Left kidney (tissue), 2 donors: Measurements from ENCODE around the gene NT5M. TPM values are rescaled to one million over a fixed set of nuclear protein-coding genes. Genes with fewer than 3 reads are reported as not detected.
"Not testable (repeated sequence)": the region's sequence is repeated elsewhere in the genome, so short reads cannot be mapped to it uniquely, and the experiment has no call there.

Experiments
- DNase-seq: peaks from one replicate; pipeline ENCODE4 v3.0.0-alpha.2; 2013
- polyA plus RNA-seq: library from polyadenylated mRNA; unstranded; fragments of 120-200 nt; gene quantifications from one replicate; pipeline ENCODE4 v1.2.1, GENCODE V29; 2013; ENCODE audit not compliant: insufficient read length

The NT5M gene
- polyA plus RNA-seq, 1 donor: 3.9 TPM

DNA sequence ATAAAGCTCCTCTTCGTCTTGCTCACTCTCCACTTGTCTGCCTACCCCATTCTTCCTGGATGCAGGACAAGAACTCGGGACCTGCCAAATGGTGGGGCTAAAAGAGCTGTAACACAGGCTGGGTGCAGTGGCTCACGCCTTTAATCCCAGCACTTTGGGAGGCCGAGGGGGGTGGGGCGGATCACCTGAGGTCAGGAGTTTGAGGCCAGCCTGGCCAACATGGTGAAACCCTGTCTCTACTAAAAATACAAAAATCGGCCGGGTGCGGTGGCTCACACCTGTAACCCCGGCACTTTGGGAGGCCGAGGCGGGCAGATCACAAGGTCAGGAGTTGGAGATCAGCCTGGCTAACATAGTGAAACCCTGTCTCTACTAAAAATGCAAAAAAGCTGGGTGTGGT is 1.5 kb upstream of the NT5M start:
- DNase-seq: not testable (repeated sequence)

GRCh38 chr17:17303847-17304490 is 796 bp downstream of the NT5M start:
- DNase-seq: no peak

- DNase-seq: no peak
These were observed 1.4 kb downstream of the NT5M start for GRCh38 chr17:17304521-17304985.

GRCh38 chr17:17305281-17305801 is 2.2 kb downstream of the NT5M start:
- DNase-seq: no peak

DNA sequence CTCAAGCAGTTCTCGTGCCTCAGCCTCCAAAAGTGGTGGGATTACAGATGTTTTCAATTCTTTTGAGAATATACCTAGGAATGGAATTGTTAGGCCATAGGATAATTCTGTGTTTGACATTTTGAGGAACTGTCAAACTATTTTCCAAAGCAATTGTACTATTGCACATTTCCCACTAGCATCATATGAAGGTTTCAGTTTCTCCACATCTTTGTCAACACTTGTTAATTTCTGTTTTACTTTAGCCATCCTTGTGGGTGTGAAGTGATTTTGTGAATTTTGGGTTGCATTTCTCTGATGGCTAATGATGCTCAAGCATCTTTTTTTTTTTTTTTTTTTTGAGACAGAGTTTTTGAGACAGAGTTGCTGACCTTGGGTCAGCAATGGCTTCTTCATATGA is 6.2 kb downstream of the NT5M start:
- DNase-seq: no peak

- peak; percentile 36 for DNase-seq
These were observed 10.3 kb downstream of the NT5M start for GRCh38 chr17:17313350-17313991.

DNA sequence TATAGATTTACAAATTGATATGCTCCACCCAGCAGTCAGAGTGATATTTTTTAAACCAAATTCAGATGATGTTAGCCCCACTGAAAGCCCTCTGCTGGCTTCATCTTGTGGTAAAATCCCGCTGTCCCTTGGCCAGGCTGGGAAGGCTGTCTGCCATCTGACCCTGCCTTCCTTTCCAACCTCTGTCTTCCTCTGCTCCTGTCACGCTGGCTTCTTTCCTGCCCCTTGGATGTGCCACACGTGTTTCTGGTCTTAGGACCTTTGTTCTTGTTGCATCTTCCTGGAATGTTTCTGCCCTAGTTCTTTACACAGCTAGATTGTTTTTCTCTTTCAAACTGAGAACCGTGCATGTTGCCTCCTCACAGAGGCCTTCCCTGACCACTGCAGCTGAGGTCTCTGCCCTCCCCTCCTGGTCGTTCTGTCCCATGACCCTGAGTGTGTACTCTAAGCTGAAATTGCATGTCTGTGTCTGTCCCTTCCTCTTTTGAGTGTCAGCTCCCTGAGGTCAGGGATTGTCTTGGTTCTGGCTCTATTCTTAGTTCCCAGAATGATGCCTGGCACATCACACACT is 11.4 kb downstream of the NT5M start:
- DNase-seq: no peak

DNA sequence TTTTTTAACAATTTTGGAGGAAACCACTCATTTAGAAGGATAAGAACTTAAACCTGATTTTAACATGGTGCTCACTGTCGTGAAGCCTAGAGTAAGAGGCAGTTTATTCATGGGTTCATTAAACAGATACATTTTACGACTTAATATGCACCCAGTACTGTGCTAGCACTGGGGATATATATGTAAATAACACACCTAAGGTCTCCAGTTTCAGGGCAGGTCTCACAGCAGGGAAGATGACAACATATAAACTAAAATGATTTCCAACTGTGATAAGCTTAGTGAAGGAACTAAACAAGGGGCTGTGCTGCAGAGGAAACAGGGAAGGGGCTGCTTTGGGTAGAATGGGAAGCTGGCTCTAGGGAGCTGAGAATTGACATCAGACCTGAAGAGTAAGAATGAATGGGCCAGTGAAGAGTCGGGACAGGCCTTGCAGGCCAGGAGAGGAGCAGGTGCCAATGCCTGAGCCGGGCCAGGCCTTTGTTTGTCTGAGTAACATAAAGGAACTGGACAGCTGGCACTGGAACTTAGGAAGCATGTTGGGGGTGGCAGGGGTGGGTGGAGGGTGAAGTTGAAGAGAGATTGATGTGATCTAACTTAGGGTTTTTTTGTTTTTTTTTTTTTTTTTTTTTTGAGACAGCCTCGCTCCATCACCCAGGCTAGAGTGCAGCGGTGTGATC is 12.1 kb downstream of the NT5M start:
- no peak for DNase-seq

DNA sequence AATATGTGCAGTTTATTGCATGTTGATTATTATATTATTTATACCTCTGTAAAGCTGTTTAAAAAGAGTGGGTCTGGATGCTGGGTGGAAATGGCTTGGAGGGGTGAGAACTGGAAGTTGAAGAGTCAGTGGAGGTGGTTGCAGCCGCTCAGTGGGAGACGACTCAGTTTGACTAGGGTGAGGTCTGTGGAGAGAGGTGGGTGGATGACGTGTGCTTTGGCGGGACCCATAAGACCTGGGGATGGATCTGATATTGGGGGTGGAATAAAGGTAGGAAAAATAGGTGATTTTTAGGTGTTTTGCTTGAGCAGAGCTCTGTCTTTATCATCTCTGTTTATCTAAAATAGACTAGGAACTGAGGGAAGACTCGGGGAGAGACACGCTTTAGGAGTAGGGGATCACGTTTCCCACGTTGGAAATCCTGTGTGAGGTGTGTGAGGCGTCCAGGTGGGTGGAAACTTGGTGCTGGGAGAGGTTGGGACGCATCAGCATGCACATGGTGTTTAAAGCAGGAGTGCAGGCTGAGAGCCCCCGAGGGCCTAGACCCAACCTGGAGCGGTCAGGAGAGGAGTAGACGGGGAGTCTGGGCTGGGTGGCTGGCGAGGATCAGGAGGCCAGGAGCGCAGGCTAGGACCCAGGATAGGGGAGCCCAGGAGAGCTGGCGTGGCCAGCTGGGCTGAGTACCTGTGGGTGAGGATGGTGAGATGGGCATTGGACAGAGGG is 17.2 kb downstream of the NT5M start:
- DNase-seq: no peak

GRCh38 chr17:17320911-17321220 is 17.7 kb downstream of the NT5M start:
- no peak for DNase-seq

- no peak for DNase-seq
These were observed 18.3 kb downstream of the NT5M start for GRCh38 chr17:17321356-17322025.

- DNase-seq: no peak
These were observed 19.6 kb downstream of the NT5M start for GRCh38 chr17:17322516-17323510.

- no peak for DNase-seq
These were observed 21.4 kb downstream of the NT5M start for GRCh38 chr17:17324616-17325015.

DNA sequence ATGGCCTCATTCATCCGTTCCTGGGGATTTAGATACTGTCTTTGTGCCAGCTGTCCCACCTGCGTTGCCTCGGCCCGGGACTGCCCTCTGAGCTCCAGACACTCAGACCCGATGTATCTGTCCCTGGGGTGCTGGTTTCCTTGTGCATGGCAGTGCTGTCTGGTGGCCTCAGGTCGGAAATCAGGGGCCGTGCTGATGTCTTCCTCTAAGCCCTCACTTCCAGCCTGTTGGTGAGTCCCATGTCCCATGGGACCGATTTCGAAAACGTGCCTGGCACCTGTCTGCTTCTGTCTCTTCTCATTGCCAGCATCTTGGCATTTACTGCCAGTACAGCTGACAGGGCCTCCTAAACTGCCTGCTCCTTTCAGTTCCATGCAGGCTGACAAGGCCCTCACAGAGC is 22.1 kb downstream of the NT5M start:
- DNase-seq: no peak

GRCh38 chr17:17325816-17326215 is 22.6 kb downstream of the NT5M start:
- DNase-seq: no peak

DNA sequence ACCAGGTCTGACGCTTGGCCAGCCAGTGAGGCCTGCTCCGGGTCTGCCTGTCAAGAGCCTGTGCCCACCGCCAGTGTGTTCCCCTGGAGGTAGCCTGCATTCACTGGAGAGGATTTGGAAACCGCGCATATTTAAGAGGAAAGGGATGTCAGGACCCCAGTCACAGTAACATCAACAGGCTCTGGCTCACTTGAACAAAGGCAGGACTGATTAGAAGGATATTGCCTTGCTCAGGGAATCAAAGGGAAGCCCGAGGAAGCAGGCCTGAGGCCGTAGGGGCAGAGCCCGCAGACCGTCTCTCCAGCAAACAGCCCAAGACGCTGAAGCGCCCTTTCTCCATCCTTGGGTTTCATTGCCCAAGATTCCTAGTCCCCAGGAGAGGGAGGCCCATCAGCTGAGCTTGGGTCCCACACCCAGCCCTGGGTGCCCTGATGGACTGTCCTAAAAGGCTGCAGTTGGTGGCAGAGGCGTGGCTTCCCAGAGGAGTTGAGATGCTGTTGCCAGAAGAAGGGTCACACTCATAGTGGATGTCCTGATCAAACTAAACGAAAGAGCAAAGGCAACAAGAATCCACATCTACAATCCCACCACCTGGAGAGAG is 23.2 kb downstream of the NT5M start:
- DNase-seq: no peak

- no peak for DNase-seq
These were observed 25.1 kb downstream of the NT5M start for GRCh38 chr17:17328251-17328650.

- no peak for DNase-seq
These were observed 38.3 kb downstream of the NT5M start for GRCh38 chr17:17341452-17341851.

DNA sequence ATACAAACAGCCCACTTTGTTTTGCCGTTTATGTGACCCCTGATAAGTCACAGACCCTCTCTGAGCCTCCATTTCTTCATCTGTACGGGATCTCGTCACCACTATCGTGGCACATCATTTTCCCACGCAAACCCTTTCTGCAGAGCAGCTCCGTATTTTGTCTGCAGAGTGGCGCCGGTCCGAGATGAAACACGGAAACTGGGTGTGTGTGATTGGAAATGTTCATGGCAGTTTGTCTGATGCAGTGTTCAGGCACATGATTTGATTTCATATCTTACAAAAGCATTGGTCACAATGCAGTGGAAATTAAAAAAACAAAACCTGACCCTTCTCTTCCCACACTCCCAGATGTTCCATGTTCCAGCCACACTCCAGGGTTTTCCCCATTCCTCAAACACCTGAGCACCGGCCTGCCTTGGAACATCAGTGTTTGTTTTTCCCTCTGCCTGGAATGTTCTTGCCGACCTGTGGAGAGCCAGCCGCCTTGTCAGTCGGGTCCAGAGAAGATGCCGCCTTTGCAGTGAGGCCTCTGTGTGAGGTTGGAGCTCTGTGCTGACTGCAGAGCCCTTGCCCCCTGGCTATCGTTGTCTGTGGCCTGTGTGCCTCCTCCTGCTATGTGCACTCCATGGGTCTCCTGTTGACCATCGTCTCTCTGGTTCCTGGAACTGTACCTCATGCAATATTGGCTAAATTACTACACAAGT is 39.2 kb downstream of the NT5M start:
- DNase-seq: no peak
